Frontal cortex (tissue), 4 donors: Measurements from ENCODE around the gene E2F2. TPM values are rescaled to one million over a fixed set of nuclear protein-coding genes. Genes with fewer than 3 reads are reported as not detected.
"Not testable (repeated sequence)": the region's sequence is repeated elsewhere in the genome, so short reads cannot be mapped to it uniquely, and the experiment has no call there.

Source experiments
- DNase-seq, 2 donors: peaks; one replicate each; pipeline ENCODE4 v3.0.0; 2012; ENCODE audit warnings: low spot score in 2 of 2
- FAIRE-seq: peaks from 2 replicates; lab custom pipeline; 2012; peaks lifted over from hg19 to GRCh38; lab: Jason Lieb, UNC
- total RNA-seq: library from RNA; depleted of rRNA; stranded (reverse); fragments of >200 nt; gene quantifications from one replicate; pipeline ENCODE4 v1.2.3, GENCODE V29; 2014
- donor health status: control.
- donor health status: control.
- donor health status: control.

E2F2 gene
- total RNA-seq, 1 donor from 2014 or later: 1.2 TPM

GRCh38 chr1:23527900-23528249 lies 3.2 kb downstream of the E2F2 start:
- no peak for FAIRE-seq
- no peak for DNase-seq

GRCh38 chr1:23527366-23527765 lies 3.7 kb downstream of the E2F2 start:
- no peak for FAIRE-seq

GRCh38 chr1:23526329-23527041 lies 4.5 kb downstream of the E2F2 start:
- FAIRE-seq (no peak), DNase-seq (no peak)

More at GRCh38 chr1:23527366-23527765, 3.7 kb downstream of the E2F2 start:
- no peak for DNase-seq

GRCh38 chr1:23525558-23526250 lies 5.3 kb downstream of the E2F2 start:
- no peak for FAIRE-seq
- DNase-seq: no peak

- no peak for DNase-seq
- no peak for FAIRE-seq
Observed at GRCh38 chr1:23524716-23525401, 6.2 kb downstream of the E2F2 start.

- no peak for DNase-seq
- FAIRE-seq: no peak
Observed at GRCh38 chr1:23524163-23524562, 6.9 kb downstream of the E2F2 start.

- DNase-seq (no peak), FAIRE-seq (no peak)
Observed at GRCh38 chr1:23522244-23522982, 8.6 kb downstream of the E2F2 start.

- DNase-seq (no peak), FAIRE-seq (no peak)
Observed at GRCh38 chr1:23521588-23521987, 9.4 kb downstream of the E2F2 start.

- FAIRE-seq (no peak), DNase-seq (no peak)
Observed at GRCh38 chr1:23517581-23517980, 13.5 kb downstream of the E2F2 start.

- FAIRE-seq (no peak), DNase-seq (no peak)
Observed at GRCh38 chr1:23515905-23516304, 15.1 kb downstream of the E2F2 start.

GRCh38 chr1:23514111-23514679 lies 16.8 kb downstream of the E2F2 start:
- no peak for DNase-seq
- no peak for FAIRE-seq

- no peak for DNase-seq
- FAIRE-seq: no peak
Observed at GRCh38 chr1:23509896-23510295, 21.1 kb downstream of the E2F2 start.

GRCh38 chr1:23506376-23507107 lies 24.5 kb downstream of the E2F2 start:
- FAIRE-seq (no peak), DNase-seq (no peak)

GRCh38 chr1:23505851-23506250 lies 25.2 kb downstream of the E2F2 start:
- FAIRE-seq (no peak), DNase-seq (no peak)

GRCh38 chr1:23504156-23504555 lies 26.9 kb downstream of the E2F2 start:
- not testable (repeated sequence) for FAIRE-seq, DNase-seq

GRCh38 chr1:23502951-23503350 lies 28.1 kb downstream of the E2F2 start:
- no peak for FAIRE-seq

GRCh38 chr1:23500466-23500865 lies 30.6 kb downstream of the E2F2 start:
- no peak for DNase-seq
- FAIRE-seq: no peak

More at GRCh38 chr1:23502951-23503350, 28.1 kb downstream of the E2F2 start:
- no peak for DNase-seq

GRCh38 chr1:23497777-23498439 lies 33.1 kb downstream of the E2F2 start:
- DNase-seq (no peak), FAIRE-seq (no peak)
